Stimulated activated naive CD8-positive, alpha-beta T cell treated with anti-CD3 and anti-CD28 coated beads, Interleukin-15, Interleukin-2, amounts not matched to agents 100 U/mL and 50 U/mL, for 24 hours (primary cell): ENCODE measurements around the gene ARHGAP11A.

Source experiments
- ATAC-seq: fragments of 150-1000 bp; cut with Tn5 transposase; one replicate; pipeline ENCODE4 v1.10.0; 2021
- DNase-seq: peaks from one replicate; pipeline ENCODE4 v3.0.0; 2021

The ARHGAP11A gene

DNA sequence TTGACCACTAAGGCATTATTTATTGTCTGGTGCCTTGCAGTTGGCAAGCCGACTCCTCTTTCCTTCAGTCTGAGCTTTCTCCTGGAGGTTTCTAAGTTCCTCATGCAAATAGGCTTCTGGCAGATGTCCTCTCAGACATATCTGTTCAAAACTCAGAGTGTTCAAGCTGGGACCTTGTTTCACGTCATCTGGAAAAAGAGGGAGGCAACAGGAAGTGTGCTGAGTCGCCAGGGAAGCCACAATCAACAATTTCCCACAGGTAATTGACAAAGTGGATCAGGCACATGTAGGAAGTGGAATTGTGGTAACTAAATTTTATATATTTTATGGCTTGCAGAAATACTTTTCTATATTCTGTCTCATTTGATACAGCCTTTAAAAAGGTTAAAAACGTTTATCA, 40.8 kb downstream of the ARHGAP11A start:
- DNase-seq, result no peak
- no peak for ATAC-seq

DNA sequence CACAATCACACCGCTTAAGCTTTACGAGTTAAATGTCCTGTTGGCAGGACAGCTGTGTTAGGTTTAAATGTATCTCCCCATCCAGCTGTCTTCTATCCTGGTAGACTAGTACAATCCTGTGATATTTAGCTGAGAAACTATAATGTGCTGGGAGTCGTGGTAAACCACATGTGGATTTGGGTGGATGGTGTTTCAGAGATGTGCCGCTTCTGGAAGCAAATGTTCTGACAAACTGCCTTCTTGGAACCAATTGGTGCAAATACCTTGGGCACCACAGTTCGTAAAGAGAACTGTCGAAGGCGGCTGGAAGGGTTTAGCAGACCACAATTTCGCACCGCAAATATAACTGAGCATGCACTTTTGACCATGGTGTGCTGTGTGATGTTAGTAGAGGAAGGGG, 41.2 kb downstream of the ARHGAP11A start:
- no peak for ATAC-seq
- DNase-seq, result no peak

GRCh38 chr15:32657198-32657883, 42.0 kb downstream of the ARHGAP11A start:
- ATAC-seq (peak; percentile 67), DNase-seq (no peak)

- ATAC-seq, result no peak
- DNase-seq, result no peak
Measured at GRCh38 chr15:32657941-32658340, 42.6 kb downstream of the ARHGAP11A start.

- no peak for DNase-seq
- ATAC-seq, result no peak
Measured at GRCh38 chr15:32659340-32660155, 44.2 kb downstream of the ARHGAP11A start.

DNA sequence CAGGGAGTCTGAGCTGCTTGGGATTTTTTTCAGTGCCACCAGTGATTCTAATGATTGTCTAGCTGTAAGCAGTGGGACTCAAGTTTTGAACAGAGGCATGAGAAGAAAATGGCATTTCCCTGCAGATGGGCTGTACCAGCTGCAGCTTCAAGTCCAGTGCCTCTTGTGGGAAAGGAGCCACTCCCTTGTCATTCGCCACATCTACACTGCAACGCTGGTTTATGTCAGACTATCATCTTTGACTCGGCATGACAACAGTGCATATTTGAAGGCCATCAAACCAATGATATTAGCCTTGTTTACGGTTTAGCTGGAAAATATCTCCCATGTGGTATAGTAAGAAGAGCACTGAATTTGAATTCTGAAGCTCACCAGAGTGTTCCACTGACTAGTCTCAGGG, 48.4 kb downstream of the ARHGAP11A start:
- no peak for DNase-seq
- ATAC-seq, result no peak

GRCh38 chr15:32664796-32665195, 49.5 kb downstream of the ARHGAP11A start:
- no peak for DNase-seq
- no peak for ATAC-seq

DNA sequence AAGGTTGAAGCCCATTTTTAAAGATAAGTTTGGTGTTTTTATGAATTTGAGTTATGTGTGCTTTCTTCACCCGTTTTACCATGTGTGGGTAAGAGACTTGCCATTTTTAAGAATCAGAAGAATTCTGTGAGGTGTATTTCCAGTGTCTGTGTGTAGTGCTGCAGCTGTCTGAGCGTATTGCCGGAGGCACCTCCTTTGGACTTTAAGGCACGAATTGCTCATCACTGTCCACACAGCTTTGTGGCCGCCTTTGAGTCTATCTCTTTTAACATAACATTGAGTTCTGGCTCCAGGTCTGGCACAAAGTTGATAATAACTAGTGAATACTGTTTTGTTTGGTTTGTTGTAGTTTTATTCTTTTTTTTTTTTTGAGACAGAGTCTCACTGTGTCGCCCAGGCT, 52.0 kb downstream of the ARHGAP11A start:
- no peak for DNase-seq
- ATAC-seq, result no peak

DNA sequence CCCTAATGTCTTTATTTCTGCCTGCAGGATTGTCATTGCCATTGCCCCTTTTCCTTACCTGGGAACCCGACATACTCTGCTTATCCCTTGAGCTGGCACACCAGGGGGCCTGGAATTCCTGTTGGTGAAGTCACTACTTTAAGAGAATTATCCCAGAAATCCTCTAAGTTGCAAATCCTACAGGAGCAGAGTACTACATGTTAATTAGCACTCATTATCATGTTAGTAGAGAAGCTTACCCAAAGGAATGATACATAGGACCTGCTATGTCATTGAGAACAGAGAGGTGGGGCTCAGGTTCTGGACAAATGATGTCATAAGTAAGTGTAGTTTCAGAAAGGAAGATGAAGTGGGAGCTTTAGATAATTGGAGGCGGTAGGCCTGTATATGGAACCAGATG, 53.6 kb downstream of the ARHGAP11A start:
- ATAC-seq (no peak), DNase-seq (no peak)

GRCh38 chr15:32669896-32670611, 54.8 kb downstream of the ARHGAP11A start:
- ATAC-seq (no peak), DNase-seq (no peak)

- DNase-seq (no peak), ATAC-seq (no peak)
Measured at GRCh38 chr15:32670623-32671022, 55.3 kb downstream of the ARHGAP11A start.

GRCh38 chr15:32671339-32672325, 56.3 kb downstream of the ARHGAP11A start:
- no peak for DNase-seq
- ATAC-seq, result no peak

DNA sequence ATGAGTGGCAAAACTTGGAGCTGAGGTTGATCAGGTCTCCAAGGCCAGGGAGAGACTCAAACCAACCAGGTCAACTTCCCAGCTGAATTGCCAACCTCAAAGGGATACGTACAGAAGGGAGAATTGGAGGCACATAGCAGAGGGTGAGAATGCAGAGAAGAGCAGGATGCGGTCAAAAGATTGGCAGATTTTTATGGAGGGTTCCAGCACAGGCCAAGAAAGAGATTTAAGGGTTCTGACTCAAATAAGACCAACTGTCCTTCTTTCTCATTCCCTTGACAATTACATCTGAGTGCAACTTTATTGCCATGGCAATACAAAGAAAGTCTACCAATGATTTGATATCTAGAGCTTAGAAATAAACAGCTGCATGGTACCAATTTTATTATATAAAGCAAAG, 59.4 kb downstream of the ARHGAP11A start:
- no peak for DNase-seq

GRCh38 chr15:32675466-32675865, 60.2 kb downstream of the ARHGAP11A start:
- ATAC-seq (no peak), DNase-seq (no peak)

More for the DNA sequence above, 59.4 kb downstream of the ARHGAP11A start:
- no peak for ATAC-seq

DNA sequence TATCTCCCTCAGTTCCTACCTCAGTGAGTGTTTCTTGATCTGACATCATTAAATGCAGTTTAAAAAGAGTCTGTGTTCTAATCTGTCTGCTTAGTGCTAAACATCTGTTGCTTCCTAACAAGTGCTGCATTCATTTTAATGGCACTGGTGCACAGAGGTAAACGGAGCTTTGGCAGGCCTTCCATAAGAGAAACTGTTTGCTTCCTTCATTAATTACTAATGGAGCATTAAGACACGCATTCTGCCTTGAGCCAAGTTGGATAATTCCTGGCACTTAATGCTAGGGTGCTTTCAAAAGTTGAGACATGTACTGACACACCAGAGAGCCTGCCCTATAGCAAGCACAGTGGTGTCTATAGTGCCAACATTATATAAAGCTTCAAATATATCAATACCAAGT, 60.9 kb downstream of the ARHGAP11A start:
- ATAC-seq (no peak), DNase-seq (no peak)

DNA sequence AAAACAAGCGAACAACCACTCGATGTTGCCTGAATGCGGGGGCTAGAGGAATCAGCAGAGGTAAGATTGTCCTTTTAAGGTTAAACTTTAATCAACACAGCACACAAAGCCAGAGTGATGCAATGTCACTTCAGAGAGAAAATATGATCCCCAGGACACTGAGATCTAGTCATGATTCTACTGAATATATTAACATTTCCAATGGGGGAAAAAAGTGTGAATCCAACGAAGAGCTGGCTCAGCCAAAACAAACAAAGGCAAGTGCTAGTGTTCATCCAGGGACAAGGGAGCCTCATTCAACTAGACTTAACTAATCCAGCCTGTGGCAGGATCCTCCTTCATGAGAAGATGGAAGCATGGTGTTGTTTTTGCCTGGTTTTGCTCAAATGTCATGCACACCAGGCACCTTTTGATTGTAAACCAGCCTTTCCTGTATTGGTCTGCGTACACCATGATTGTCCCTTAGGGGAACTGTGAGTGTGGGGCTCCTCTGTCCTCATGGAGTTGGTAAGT, 62.0 kb downstream of the ARHGAP11A start:
- no peak for DNase-seq

DNA sequence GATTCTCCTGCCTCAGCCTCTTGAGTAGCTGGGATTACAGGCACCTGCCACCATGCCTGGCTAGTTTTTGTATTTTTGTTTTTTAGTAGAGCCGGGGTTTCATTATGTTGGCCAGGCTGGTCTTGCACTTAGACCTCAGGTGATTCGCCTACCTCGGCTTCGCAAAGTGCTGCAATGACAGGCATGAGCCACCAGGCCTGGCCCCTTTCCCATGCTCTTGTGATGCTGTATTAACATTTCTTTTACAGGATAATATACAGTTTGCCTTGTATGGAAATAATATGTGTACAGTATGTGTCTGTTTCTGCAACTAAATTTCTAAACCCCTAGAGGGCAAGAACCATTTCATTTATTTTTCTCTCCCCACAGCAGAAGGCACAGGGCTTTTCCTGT, 64.0 kb downstream of the ARHGAP11A start:
- DNase-seq, result no peak
- ATAC-seq, result no peak

More for the DNA sequence above, 62.0 kb downstream of the ARHGAP11A start:
- no peak for ATAC-seq

DNA sequence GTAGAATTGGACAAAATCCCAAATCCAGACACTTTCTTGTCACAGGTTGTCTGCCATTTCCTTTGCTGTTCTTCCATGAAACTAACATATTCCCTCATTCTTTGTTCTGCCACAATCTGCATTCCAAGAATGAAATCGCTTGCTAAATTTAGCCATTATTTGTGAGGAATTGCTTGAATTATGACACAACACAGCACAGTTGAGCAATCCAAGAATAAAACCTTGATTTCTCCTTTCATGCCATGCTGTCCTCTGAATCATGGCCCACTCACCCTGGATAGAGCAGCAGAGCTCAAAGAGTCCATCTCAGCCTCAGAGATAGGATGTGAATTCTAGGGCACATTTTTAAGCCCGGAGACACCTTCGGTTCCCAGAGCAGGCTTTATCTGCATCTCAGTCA, 67.3 kb downstream of the ARHGAP11A start:
- no peak for DNase-seq
- no peak for ATAC-seq

DNA sequence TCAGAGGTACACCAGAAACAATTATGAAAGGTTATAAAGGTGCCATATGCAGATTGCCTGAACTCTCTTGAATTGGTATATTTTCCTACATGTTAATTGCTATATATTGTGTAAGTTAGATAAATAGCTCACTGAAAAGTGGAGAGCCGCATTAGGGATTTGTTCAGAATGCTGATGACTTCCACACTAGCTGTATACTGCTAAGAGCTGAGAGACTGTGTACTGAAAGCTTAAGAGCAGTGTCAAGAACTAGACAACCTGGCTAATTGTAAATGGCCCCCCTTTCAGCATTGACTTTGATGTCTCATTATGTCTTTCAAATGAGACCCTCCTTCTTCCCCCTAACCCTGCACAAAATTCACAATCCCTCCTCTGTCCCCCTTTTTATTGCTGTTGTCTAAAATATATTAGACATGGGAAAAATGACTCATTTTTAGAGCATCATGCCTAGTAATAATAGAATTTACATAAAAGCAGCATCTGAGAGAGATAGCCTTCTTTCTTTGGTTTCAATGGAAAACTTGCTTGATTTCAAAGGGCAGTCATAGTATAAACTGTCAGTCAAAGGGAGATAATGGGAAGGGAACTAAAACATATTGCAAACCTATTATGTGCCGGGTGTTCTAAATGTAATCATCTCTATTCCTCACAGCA, 67.8 kb downstream of the ARHGAP11A start:
- DNase-seq (no peak), ATAC-seq (no peak)

DNA sequence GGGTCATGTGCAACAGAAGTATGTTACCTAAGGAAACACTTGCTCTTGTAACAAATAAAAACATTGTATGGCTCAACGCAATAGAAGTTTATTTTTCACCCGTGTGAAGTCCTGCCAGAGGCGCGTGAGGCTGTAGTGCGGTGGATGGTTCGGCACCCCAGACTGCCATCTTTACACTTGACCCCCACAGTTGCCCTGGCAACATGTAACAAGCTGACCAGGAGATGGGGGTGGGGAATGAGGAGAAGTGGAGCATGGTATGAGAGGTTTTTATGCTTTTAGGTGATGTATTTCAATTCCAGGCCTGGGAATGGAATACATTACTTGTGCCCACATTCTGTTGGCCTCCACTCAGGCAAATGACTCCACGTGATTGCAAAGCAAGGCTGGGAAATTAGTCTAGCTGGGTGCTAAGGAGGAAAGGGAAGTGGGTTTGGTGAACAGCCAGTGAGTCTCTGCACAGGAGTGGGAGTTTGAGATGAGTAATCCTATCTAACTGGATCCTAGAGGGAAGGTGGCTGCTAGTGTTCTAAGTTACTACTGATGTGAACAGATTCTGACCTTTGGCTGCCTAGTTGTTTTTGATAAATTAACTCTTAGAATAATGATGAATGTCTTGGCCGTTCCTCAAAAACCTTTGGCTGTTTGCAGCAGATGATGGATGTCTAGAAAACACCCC, 68.7 kb downstream of the ARHGAP11A start:
- ATAC-seq (peak; percentile 57), DNase-seq (no peak)
